Measurements from ENCODE around the gene GPX4. TPM values are rescaled to one million over a fixed set of nuclear protein-coding genes. Genes with fewer than 3 reads are reported as not detected.
"Not testable (repeated sequence)": the region's sequence is repeated elsewhere in the genome, so short reads cannot be mapped to it uniquely, and the experiment has no call there.

Gene GPX4
- polyA plus RNA-seq, 1 donor: 224 TPM

GRCh38 chr19:1113030-1113985 is 9.5 kb downstream of the GPX4 start:
- DNase-seq: peak; percentile 89

GRCh38 chr19:1113986-1114483 is 10.2 kb downstream of the GPX4 start:
- no peak for DNase-seq

- not testable (repeated sequence) for DNase-seq
These were observed 10.9 kb downstream of the GPX4 start for GRCh38 chr19:1114728-1115127.

- DNase-seq: no peak
These were observed 12.0 kb downstream of the GPX4 start for GRCh38 chr19:1115646-1116420.

- no peak for DNase-seq
These were observed 13.2 kb downstream of the GPX4 start for GRCh38 chr19:1116726-1117581.

GRCh38 chr19:1117654-1118053 is 13.9 kb downstream of the GPX4 start:
- no peak for DNase-seq

- no peak for DNase-seq
These were observed 15.2 kb downstream of the GPX4 start for GRCh38 chr19:1118999-1119398.

- no peak for DNase-seq
These were observed 15.9 kb downstream of the GPX4 start for GRCh38 chr19:1119475-1120217.

- DNase-seq: no peak
These were observed 17.6 kb downstream of the GPX4 start for GRCh38 chr19:1121395-1121794.

- DNase-seq: no peak
These were observed 18.5 kb downstream of the GPX4 start for GRCh38 chr19:1122021-1122971.

GRCh38 chr19:1122972-1123363 is 19.2 kb downstream of the GPX4 start:
- DNase-seq: no peak

- DNase-seq: no peak
These were observed 19.6 kb downstream of the GPX4 start for GRCh38 chr19:1123381-1123780.

GRCh38 chr19:1123885-1124677 is 20.3 kb downstream of the GPX4 start:
- DNase-seq: no peak

GRCh38 chr19:1125601-1126467 is 22.0 kb downstream of the GPX4 start:
- no peak for DNase-seq

- no peak for DNase-seq
These were observed 23.4 kb downstream of the GPX4 start for GRCh38 chr19:1126984-1127760.

- DNase-seq: no peak
These were observed 24.3 kb downstream of the GPX4 start for GRCh38 chr19:1128106-1128505.

GRCh38 chr19:1129084-1129483 is 25.3 kb downstream of the GPX4 start:
- DNase-seq: not testable (repeated sequence)
